HG03095 (cell line): ENCODE data around the gene GLCE.
"Not testable (repeated sequence)": the region's sequence is repeated elsewhere in the genome, so short reads cannot be mapped to it uniquely, and the experiment has no call there.

ENCODE experiments used
- ATAC-seq: cut with Tn5 transposase; IDR thresholded peaks from one replicate; pipeline ENCODE4 v1.9.1; 2021; ENCODE audit warnings: moderate library complexity; ENCODE audit not compliant: unreplicated experiment

The GLCE gene

DNA sequence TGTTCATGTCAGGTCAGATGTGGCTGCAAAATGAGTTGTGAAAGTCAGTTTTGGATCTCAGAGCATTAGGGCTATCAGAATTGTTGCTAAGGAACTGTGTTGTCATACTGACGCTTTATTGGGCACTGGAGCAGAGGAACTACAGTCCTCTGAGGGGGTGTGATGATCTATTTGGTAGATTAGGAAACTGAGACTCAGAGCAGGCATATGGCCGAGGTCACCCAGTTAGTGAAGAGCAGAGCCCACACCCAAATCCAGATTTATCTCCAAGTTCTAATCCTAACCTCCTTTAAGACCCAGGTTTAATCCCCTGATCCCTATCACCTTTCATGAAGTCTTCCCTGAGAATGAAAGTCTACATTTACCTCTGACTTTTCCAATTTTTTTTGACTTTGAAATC is 25.6 kb upstream of the GLCE start:
- ATAC-seq: no peak

DNA sequence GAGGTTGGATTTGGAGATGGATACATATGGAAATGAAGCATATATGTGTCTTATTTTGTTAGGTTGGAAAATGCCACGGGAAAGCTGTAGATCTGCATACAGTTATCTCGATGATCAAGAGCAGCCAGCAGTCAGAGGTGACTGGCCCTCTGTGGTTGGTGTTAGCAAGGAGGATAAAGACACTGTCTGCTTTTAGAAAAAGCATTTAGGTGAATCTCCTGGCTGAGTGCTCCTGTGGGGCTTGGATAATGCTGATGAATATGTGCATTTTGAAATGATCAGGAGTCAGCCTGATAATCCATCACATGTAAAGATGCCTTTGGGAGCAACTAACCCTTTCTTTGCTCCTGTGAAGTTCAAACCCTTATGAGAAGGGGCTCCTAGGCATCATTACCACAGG is 24.9 kb upstream of the GLCE start:
- no peak for ATAC-seq

DNA sequence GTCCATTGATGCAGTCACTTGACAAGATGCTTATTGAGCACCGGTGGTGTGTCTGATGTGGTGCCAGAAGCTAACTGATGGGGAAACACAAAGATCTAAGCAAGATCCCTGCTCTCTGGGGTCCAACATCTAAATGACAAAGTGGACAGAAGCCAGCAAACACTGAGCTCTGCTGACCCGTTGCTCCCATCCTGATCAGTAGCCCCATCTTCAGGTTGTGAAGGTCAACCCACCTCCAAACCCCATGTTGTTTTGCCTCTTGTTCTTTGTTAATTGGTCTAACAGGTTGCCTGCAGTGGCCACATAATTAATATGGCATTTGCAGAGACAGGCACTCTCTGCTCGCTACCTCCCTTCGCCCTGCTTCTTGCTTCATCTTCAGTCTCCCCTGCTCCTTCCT is 21.5 kb upstream of the GLCE start:
- no peak for ATAC-seq

DNA sequence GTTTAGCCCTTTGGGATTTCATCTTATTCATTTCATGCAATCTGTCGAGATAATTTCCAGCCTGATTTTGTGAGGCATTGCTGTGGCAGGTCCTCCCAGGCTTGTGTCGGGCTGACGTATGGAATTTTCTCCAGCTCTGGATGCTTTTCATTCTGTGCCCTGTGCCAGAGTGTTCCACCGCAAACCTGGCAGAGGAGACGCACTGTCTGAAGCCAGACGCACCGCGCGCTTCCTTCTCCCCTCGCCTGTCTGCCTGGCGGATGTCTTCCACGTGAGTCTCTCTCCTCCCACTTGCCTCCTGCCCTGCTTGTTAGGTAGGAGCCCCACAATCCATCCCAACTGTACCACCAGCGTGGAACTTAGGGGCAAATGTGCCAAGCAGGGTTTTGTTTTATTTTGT is 20.1 kb upstream of the GLCE start:
- ATAC-seq: no peak

DNA sequence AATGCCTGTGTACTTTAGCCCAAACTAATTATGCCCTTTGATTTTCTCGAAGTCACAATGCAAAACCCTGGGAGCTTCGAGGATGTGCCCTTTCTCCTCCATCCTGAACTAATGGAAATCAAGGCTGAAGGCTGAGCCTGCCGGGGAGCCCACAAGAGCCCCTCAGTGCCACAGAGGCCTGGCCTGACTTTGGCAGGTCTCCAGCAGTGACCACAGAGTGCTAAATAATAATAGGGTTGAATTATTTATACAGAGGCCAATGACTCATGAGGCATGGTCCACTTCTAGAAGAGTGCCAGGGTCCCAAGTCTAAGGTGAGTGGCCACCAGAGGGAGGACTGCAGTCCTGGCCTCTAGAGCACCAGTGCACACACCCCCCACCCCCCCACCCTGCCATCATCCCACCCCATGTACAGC is 19.1 kb upstream of the GLCE start:
- no peak for ATAC-seq

DNA sequence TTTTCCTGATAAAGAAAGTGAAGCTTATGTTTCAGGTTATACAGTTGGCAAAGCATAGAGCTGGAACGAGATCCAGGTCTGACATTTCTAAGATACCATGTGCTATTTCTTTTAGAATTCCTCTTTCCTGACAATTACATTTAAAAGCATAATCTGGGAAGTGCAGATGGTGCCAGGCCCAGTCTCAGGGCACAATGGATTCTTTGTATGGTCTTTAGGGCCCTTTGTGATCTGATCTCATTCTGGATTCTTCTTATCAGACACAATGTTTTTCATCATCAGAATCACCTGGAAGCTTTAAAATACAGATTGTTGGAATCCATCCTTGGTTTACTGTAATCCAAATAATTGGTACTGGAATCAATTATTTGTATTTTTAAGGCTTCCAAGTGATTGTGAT is 18.6 kb upstream of the GLCE start:
- no peak for ATAC-seq

DNA sequence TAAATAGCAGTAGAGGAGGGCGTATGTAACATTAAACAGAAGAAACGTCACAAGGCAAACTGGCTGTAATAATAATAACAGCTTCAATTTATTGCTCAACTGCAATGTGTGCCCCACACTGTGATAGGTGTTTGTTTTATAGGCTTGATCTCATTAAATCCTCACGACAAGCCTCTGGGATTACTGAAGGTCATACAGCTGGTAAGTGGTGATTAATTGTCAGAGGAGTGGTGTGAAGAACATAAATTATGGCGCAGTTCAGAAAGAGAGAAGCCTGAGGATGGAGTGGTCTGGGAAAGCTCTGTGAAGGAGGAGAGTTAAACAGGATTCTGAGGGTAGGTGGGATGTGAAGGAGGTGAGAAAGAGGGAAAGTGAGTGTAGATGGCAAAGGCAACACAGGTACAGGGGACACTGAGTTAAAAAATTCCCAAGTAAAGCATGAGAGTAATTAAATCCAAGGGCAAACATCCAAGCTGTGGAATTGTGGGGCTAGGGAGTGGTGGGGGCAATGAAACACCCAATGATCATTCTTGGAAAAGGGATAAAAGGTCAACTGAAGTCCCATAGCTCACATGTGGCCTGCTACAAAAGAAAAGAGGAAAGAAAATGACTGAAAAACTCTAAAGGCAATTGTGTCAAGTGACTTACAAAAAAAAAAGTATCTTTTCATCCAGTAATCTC is 16.5 kb upstream of the GLCE start:
- ATAC-seq: no peak

DNA sequence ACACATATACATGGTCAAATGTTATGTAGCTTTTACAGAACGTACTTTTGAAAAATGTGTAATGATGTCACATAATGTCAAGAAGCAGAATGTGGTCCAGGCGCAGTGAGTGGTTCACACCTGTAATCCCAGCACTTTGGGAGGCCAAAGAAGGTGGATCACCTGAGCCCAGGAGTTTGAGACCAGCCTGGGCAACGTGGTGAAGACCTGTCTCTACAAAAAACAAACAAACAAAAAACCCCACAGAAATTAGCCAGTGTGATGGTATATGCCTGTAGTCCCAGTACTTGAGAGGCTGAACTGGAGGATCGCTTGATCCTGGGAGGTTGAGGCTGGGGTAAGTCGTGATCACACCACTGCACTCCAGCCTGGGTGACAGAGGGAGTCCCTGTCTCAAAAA is 15.9 kb upstream of the GLCE start:
- no peak for ATAC-seq

DNA sequence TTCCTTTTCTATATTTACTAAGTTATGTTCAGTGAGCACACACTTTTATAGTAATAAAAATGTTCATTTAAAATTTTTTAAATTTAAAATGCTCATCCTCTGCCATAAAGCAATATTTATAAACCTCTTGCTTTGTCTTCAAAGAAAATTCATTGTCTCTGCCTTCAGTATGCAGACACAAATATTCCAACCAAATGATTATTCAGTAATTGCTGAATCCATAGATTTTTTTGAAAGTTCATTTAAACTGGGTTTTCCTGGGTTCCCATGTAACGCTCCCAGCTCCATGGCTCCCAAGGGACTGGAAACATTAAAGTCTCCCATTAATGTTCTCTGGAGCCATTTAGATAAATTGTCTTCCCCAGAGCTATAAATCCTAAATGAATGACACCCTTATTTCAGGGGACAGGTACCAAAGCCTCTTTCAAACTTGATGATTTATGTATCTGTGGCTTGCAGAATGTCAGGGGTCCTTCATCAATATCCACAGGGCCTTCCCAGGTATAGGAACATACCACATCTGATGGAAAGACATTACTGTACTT is 15.2 kb upstream of the GLCE start:
- ATAC-seq: no peak

DNA sequence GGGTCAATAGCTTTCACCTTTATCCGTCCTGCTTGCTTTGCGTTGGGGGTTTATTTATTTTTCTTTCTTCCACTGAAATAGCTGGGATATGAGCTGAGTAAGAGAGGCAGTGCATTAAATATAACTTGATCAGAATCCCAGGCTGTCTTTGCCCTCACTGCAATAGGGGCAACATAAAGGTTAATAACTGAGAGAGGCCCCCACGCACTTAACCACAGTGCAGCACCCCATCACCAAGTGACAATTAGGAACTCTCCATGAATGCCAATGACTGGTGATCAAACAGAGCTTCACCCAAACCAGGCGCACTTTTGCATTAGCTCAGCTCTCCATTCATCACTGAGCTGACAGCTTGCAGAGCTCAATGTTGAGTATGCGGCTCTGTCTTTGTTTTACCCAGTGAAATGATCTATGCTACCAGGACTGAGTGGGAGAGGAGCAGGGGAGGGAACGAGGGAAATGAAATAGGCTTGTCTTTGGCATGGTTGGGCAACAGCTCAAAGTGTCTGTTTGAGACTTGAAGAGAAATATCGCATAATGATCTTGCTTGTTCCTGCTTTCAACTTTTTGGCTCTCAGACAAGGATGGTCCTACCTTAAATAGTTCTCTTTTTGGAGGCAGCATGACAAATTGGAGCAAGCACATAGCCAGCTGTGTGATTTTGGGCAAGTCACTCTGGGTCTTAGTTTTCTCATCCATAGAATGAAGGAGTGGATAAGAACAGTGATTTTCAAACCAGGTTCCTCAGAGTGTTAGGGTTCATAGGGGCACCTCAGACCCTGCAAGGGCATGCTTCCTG is 14.5 kb upstream of the GLCE start:
- ATAC-seq: no peak

DNA sequence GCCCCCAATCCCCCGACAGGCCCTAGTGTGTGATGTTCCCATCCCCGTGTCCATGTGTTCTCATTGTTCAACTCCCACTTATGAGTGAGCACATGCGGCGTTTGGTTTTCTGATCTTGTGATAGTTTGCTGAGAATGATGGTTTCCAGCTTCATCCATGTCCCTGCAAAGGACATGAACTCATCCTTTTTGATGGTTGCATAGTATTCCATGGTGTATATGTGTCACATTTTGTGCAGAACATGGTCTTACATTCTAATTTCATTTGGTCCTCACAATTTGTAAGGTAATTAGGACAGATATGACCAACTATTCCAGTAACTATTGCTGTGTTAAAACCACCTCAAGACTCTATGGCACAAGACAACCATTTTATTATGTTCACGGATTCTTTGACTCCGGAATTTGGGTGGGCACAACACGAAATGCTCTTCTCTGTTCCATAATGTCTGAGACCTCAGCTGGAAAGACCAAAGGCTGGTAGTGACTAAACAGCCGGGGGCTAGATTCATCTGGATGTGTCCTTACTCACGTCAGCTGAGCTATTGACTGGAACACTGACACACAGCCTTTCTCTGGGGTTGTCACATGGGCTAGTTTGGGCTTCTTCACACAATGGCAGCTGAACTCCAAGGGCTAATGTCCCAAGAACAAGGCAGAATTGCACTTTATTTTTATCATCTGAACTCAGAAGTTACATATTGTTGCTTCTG is 13.6 kb upstream of the GLCE start:
- ATAC-seq: no peak

DNA sequence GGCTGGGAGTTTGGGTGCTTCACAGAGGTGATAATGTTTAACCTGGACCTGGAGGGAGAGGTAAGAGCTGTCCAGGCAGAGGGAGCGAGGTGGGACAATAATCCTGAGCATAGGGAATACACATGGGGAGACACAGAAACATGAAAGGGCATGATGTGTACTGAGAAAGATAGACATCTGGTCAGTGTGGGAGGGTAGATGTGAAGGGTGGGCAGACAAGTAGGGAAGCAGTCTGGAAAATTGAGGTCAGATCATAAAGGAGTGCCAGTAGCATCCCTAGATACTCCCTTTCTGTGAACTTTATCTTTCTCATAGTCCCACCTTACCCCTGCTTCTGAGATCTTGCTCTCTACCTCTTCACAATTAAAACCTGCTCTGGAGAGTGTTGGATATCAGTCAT is 12.0 kb upstream of the GLCE start:
- no peak for ATAC-seq

DNA sequence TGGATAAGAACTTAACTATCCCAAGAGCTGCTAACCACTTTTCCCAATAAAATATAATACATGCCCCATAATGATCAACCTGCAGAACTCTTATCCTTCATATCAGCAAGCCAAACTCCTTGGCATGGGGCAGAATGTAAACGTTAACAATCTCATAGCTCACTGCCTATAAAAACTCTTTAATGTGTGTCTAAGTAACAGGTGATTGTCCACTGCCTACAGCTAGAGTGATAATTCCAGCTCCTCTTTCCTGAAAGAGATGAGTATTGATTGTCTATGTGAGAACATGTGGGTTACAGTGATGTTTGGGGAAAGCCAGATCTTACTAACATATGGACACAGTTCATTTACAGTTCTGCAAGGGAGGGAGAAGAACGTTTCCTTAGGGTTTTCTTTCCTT is 11.3 kb upstream of the GLCE start:
- ATAC-seq: no peak

DNA sequence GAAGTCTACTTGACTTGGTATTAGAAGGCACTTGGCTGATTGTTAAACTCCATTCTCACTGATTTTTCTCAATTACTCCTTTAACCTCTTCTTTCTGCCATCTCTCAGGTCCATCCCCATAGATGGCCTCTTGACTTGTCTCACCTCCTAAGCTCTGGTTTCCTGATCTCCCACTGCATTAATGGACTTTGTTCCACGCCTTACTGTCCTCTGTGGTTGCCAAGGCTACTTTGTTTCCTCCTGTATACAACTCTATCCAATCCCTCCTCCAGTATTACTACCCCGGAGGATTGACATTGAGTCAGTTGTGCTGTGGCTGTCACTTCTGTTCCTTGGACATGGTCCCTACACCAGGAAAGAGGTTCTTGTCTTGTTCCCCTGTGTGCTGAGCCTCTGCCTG is 10.6 kb upstream of the GLCE start:
- no peak for ATAC-seq

DNA sequence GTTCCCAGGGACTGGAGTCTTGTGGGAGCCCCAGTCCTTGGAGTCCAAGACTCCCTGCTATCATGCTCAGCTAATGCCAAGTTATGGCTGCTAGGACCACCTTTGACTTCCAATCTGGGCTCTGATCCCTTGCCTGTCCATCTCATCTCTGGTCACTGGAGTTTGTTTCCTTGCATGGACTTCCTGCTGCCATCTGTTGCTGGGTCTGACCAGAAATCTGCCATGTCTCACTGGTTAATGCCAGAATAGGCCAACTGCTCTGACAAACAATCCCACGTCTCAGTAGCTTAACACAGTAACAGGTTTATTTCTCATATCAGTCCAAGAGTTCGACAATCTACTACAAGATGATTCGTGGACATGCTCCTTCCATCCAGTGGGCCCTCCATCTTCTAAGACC is 10.1 kb upstream of the GLCE start:
- no peak for ATAC-seq

DNA sequence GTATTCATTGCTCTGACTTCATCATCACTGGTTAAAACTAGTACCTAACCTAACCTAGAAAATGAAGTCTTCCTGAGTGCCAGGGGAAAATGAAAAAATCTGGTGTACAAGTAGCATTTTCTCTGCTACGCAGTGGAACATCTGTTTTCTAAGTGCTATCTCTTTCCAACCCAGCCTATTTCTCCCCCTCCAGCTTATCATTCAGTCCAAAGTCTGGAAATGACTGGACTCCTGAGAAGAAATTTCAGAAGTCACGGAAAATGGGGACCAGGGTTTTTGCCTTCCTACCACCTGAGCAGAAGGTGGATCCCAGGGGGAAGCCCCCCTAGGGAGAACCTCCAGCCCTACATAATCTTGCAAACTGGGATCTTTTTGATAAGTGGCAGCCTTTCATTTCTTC is 9.6 kb upstream of the GLCE start:
- ATAC-seq: no peak

DNA sequence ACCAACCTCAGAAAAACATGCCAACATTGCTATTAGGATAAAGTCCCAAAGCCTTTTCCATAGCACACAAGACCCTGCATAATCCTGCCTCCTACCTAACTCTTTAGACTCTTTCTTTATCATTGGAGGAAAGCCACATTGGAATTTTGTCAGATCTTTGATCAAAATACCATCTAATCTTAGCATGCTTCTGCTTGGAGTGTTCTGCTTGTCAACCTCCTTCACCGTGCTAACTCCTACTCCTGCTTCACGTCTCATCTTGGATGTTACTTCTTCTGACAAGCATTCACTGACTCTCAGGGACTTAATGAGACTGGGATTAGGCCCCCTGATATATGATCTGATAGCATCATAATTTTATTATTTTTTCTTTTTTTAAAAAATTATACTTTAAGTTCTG is 7.4 kb upstream of the GLCE start:
- ATAC-seq: no peak

DNA sequence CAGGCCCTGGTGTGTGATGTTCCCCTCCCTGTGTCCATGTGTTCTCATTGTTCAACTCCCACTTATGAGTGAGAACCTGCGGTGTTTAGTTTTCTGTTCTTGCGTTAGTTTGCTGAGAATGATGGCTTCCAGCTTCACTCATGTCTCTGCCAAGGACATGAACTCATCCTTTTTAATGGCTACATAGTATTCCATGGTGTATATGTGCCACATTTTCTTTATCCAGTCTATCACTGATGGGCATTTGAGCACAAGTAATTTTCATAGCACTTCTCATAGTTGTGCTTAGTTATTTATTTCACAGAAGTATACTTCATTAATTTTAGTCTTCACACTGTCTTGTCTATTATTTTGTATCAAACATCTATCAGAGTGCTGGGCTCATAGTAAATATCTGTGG is 6.8 kb upstream of the GLCE start:
- not testable (repeated sequence) for ATAC-seq

DNA sequence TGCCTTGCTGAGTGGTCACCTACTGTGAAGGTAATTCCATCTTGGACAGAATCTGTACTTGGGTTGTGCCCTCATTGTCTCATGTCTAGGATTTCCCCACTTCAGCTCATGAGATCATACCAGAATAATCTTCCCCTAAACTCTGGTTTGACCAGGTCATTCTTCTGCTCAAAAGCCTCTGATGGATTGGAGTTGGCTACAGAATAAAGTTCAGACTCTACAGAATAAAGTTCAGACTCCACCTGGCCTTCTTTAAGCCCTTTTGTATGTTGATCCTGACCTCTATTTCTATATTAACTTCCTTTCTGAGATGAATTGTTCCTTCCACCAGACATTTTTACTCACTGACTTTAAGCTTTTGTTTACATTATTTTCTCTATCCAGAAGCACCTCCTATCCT is 6.4 kb upstream of the GLCE start:
- ATAC-seq: no peak

DNA sequence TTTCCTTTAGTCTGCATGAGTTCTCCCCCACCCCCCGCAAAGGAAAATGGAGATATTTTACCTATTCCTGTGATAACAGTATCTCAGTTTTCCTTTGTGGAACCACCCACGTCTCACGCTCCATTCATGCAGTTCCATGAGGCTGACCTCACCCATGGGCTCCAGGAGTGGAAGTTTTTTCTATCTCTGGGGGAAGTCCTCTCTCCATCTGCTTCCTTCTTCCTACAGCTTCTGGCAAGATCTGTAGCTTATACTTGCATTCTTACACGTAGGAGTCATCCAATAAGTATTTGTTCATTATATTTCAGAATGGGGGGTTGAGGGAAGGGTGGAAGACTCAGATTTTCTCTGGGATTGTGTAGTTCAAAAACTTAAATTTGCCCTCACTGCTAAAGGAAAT is 5.8 kb upstream of the GLCE start:
- ATAC-seq: no peak

DNA sequence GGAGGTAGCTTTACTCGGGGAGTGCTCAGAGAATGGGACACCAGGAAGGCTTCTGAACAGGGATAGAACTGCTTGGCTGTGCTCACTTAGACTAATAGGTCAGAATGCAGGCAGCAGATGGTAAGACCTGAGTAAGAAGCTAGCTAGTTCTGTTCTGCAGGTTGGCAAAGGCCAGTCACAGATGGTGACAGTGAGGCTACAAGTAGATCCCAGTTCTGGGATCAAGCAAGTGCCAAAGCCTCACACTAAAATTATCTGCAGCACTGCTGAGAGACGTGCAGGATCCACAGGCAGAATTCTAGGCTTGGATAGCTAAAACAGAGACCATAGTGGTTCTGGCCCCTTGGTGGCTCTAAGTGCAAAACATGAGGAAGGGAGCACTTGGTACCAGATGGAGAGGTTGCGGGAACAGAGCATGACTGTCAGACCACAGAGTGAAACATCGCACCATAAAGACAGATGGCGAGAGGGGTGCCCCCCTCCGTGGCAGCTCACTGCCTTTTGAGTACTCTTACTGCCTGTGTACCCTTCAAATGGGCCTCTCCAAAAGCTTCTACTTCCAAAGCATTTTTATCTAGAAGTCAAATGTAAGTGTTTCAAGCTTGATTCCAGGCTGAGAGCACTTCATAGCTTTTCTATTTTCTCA is 3.6 kb upstream of the GLCE start:
- ATAC-seq: no peak
